ENCODE measurements around the gene UST.

UST gene

GRCh38 chr6:148830614-148831013 is 83.8 kb downstream of the UST start:
- WGBS, 2 donors (ENCODE audit: extremely low coverage in 2 of 2, insufficient read length in 2 of 2, insufficient replicate concordance in 1 of 2) = no CpG with 5 or more reads among the region's 3 CpGs
- Histone ChIP-seq H3K23ac (ENCODE audit: low read depth, low read length, poor library complexity) (no peak overlapping the region), H3K4me1 (ENCODE audit: control insufficient read depth in 2 of 2, insufficient read depth in 1 of 2, low read depth in 1 of 2, low read length in 2 of 2) (no peaks in the 10 kb centered on the region), H3K4me3 (ENCODE audit: low read length in 2 of 2) (no peak overlapping the region), H2BK15ac (ENCODE audit: low read length) (no peak overlapping the region), H3K9me3 (replicated peaks in 1 of 2; ENCODE audit: control insufficient read depth in 2 of 2, insufficient read depth in 1 of 2, low read depth in 1 of 2, low read length in 2 of 2) (peaks cover 0 to under 1% of the 10 kb centered on the region in 2 donors), H2AK5ac (ENCODE audit: low read depth, low read length) (no peak overlapping the region), H3K36me3 (replicated peaks in 1 of 2; ENCODE audit: control insufficient read depth in 2 of 2, insufficient read depth in 2 of 2, low read length in 2 of 2) (no peaks in the 10 kb centered on the region), H2BK5ac (ENCODE audit: low read length) (no peak overlapping the region), H2AFZ (ENCODE audit: low read length) (no peak overlapping the region), H3K4ac (ENCODE audit: low read length) (no peak overlapping the region), H2BK12ac (ENCODE audit: low read length) (no peak overlapping the region), H3K27me3 (ENCODE audit: control insufficient read depth in 3 of 3, insufficient read depth in 3 of 3, low read depth in 1 of 3, low read length in 3 of 3) (no peaks in the 10 kb centered on the region), H2BK120ac (ENCODE audit: low read depth, low read length) (no peak overlapping the region), H3K79me1 (ENCODE audit: low read depth, low read length) (peaks cover 3% of the 10 kb centered on the region), H3K27ac (replicated peaks; ENCODE audit: low read length) (no peak overlapping the region), H4K91ac (ENCODE audit: low read depth, low read length, poor library complexity) (no peak overlapping the region), H4K8ac (ENCODE audit: low read depth, low read length) (no peak overlapping the region), H3K9ac (ENCODE audit: low read depth, low read length, poor library complexity) (no peak overlapping the region), H3K14ac (ENCODE audit: low read length) (no peak overlapping the region), H3K18ac (ENCODE audit: low read length) (no peak overlapping the region), H3K4me2 (ENCODE audit: insufficient read depth, low read length, poor library complexity, severe bottlenecking) (no peak overlapping the region)
- DNase-seq (ENCODE audit: low spot score) = no peak

GRCh38 chr6:148831064-148831463 is 84.2 kb downstream of the UST start:
- no peak overlapping the region for H3K23ac ChIP-seq (ENCODE audit: low read depth, low read length, poor library complexity)
- DNase-seq (ENCODE audit: low spot score) = no peak
- H2BK120ac ChIP-seq (ENCODE audit: low read depth, low read length) = no peak overlapping the region
- no peak overlapping the region for H4K91ac ChIP-seq (ENCODE audit: low read depth, low read length, poor library complexity)
- no peak overlapping the region for H2BK12ac ChIP-seq (ENCODE audit: low read length)
- H3K27ac ChIP-seq (replicated peaks; ENCODE audit: low read length) = no peak overlapping the region
- no peak overlapping the region for H3K4me2 ChIP-seq (ENCODE audit: insufficient read depth, low read length, poor library complexity, severe bottlenecking)
- H3K4me1 ChIP-seq (ENCODE audit: control insufficient read depth in 2 of 2, insufficient read depth in 1 of 2, low read depth in 1 of 2, low read length in 2 of 2) = no peaks in the 10 kb centered on the region
- no peaks in the 10 kb centered on the region for H3K36me3 ChIP-seq (replicated peaks in 1 of 2; ENCODE audit: control insufficient read depth in 2 of 2, insufficient read depth in 2 of 2, low read length in 2 of 2)
- no peak overlapping the region for H2BK15ac ChIP-seq (ENCODE audit: low read length)
- H3K9me3 ChIP-seq (replicated peaks in 1 of 2; ENCODE audit: control insufficient read depth in 2 of 2, insufficient read depth in 1 of 2, low read depth in 1 of 2, low read length in 2 of 2) = no peaks in the 10 kb centered on the region
- peaks cover 3% of the 10 kb centered on the region for H3K79me1 ChIP-seq (ENCODE audit: low read depth, low read length)
- H3K14ac ChIP-seq (ENCODE audit: low read length) = no peak overlapping the region
- no peak overlapping the region for H3K18ac ChIP-seq (ENCODE audit: low read length)
- no peak overlapping the region for H3K9ac ChIP-seq (ENCODE audit: low read depth, low read length, poor library complexity)
- H3K4me3 ChIP-seq (ENCODE audit: low read length in 2 of 2) = no peak overlapping the region
- H2BK5ac ChIP-seq (ENCODE audit: low read length) = no peak overlapping the region
- H2AK5ac ChIP-seq (ENCODE audit: low read depth, low read length) = no peak overlapping the region
- H4K8ac ChIP-seq (ENCODE audit: low read depth, low read length) = no peak overlapping the region
- no peaks in the 10 kb centered on the region for H3K27me3 ChIP-seq (ENCODE audit: control insufficient read depth in 3 of 3, insufficient read depth in 3 of 3, low read depth in 1 of 3, low read length in 3 of 3)
- no peak overlapping the region for H3K4ac ChIP-seq (ENCODE audit: low read length)
- H2AFZ ChIP-seq (ENCODE audit: low read length) = no peak overlapping the region
- WGBS, 2 donors (ENCODE audit: extremely low coverage in 2 of 2, insufficient read length in 2 of 2, insufficient replicate concordance in 1 of 2) = no CpG with 5 or more reads among the region's 6 CpGs

GRCh38 chr6:148831531-148831930 is 84.7 kb downstream of the UST start:
- DNase-seq (ENCODE audit: low spot score) = no peak
- Histone ChIP-seq H3K4me2 (ENCODE audit: insufficient read depth, low read length, poor library complexity, severe bottlenecking) (no peak overlapping the region), H3K79me1 (ENCODE audit: low read depth, low read length) (peaks cover 3% of the 10 kb centered on the region), H2BK5ac (ENCODE audit: low read length) (no peak overlapping the region), H3K4me1 (ENCODE audit: control insufficient read depth in 2 of 2, insufficient read depth in 1 of 2, low read depth in 1 of 2, low read length in 2 of 2) (no peaks in the 10 kb centered on the region), H2BK12ac (ENCODE audit: low read length) (no peak overlapping the region), H2BK120ac (ENCODE audit: low read depth, low read length) (no peak overlapping the region), H3K27ac (replicated peaks; ENCODE audit: low read length) (no peak overlapping the region), H4K91ac (ENCODE audit: low read depth, low read length, poor library complexity) (no peak overlapping the region), H2AK5ac (ENCODE audit: low read depth, low read length) (no peak overlapping the region), H3K14ac (ENCODE audit: low read length) (no peak overlapping the region), H3K4me3 (ENCODE audit: low read length in 2 of 2) (no peak overlapping the region), H3K9ac (ENCODE audit: low read depth, low read length, poor library complexity) (no peak overlapping the region), H2BK15ac (ENCODE audit: low read length) (no peak overlapping the region), H3K9me3 (replicated peaks in 1 of 2; ENCODE audit: control insufficient read depth in 2 of 2, insufficient read depth in 1 of 2, low read depth in 1 of 2, low read length in 2 of 2) (no peaks in the 10 kb centered on the region), H4K8ac (ENCODE audit: low read depth, low read length) (no peak overlapping the region), H3K36me3 (replicated peaks in 1 of 2; ENCODE audit: control insufficient read depth in 2 of 2, insufficient read depth in 2 of 2, low read length in 2 of 2) (no peaks in the 10 kb centered on the region), H3K18ac (ENCODE audit: low read length) (no peak overlapping the region), H3K23ac (ENCODE audit: low read depth, low read length, poor library complexity) (no peak overlapping the region), H2AFZ (ENCODE audit: low read length) (no peak overlapping the region), H3K4ac (ENCODE audit: low read length) (no peak overlapping the region), H3K27me3 (ENCODE audit: control insufficient read depth in 3 of 3, insufficient read depth in 3 of 3, low read depth in 1 of 3, low read length in 3 of 3) (no peaks in the 10 kb centered on the region)
- WGBS, 2 donors (ENCODE audit: extremely low coverage in 2 of 2, insufficient read length in 2 of 2, insufficient replicate concordance in 1 of 2) = no CpG with 5 or more reads among the region's 5 CpGs

GRCh38 chr6:148835920-148836441 is 89.2 kb downstream of the UST start:
- Histone ChIP-seq H2AK5ac (ENCODE audit: low read depth, low read length) (no peak overlapping the region), H3K4me2 (ENCODE audit: insufficient read depth, low read length, poor library complexity, severe bottlenecking) (no peak overlapping the region), H3K14ac (ENCODE audit: low read length) (no peak overlapping the region), H4K91ac (ENCODE audit: low read depth, low read length, poor library complexity) (no peak overlapping the region), H3K27ac (replicated peaks; ENCODE audit: low read length) (no peak overlapping the region), H2BK12ac (ENCODE audit: low read length) (no peak overlapping the region), H3K4me1 (ENCODE audit: control insufficient read depth in 2 of 2, insufficient read depth in 1 of 2, low read depth in 1 of 2, low read length in 2 of 2) (peaks cover 0 to 4% of the 10 kb centered on the region in 2 donors), H2AFZ (ENCODE audit: low read length) (no peak overlapping the region), H3K36me3 (replicated peaks in 1 of 2; ENCODE audit: control insufficient read depth in 2 of 2, insufficient read depth in 2 of 2, low read length in 2 of 2) (no peaks in the 10 kb centered on the region), H3K79me1 (ENCODE audit: low read depth, low read length) (no peaks in the 10 kb centered on the region), H2BK5ac (ENCODE audit: low read length) (no peak overlapping the region), H3K27me3 (ENCODE audit: control insufficient read depth in 3 of 3, insufficient read depth in 3 of 3, low read depth in 1 of 3, low read length in 3 of 3) (no peaks in the 10 kb centered on the region), H4K8ac (ENCODE audit: low read depth, low read length) (no peak overlapping the region), H3K18ac (ENCODE audit: low read length) (no peak overlapping the region), H2BK15ac (ENCODE audit: low read length) (no peak overlapping the region), H3K9ac (ENCODE audit: low read depth, low read length, poor library complexity) (no peak overlapping the region), H3K23ac (ENCODE audit: low read depth, low read length, poor library complexity) (no peak overlapping the region), H3K9me3 (replicated peaks in 1 of 2; ENCODE audit: control insufficient read depth in 2 of 2, insufficient read depth in 1 of 2, low read depth in 1 of 2, low read length in 2 of 2) (no peaks in the 10 kb centered on the region), H3K4me3 (ENCODE audit: low read length in 2 of 2) (no peak overlapping the region), H3K4ac (ENCODE audit: low read length) (no peak overlapping the region), H2BK120ac (ENCODE audit: low read depth, low read length) (no peak overlapping the region)
- no peak for DNase-seq (ENCODE audit: low spot score)
- WGBS, 2 donors (ENCODE audit: extremely low coverage in 2 of 2, insufficient read length in 2 of 2, insufficient replicate concordance in 1 of 2) = no CpG with 5 or more reads among the region's 7 CpGs
